ENCODE measurements around the gene ECE1.

GRCh38 chr1:21212126-21212525 is 78.1 kb downstream of the ECE1 start:
- TF ChIP-seq ZNF584 (CRISPR knock-in tag; IDR thresholded peaks at IDR 0.05; ENCODE audit: low read depth) (no peak), NR1H2 (CRISPR knock-in tag; IDR thresholded peaks at IDR 0.05) (no peak), FOXM1 (IDR thresholded peaks at IDR 0.05; ENCODE audit: low read depth) (no peak), FOXM1 (CRISPR knock-in tag; IDR thresholded peaks at IDR 0.05; ENCODE audit: low read depth) (no peak), CTCF (IDR thresholded peaks at IDR 0.05 in 2 of 3, conservative IDR thresholded peaks at IDR 0.05 in 1 of 3; ENCODE audit: insufficient read depth in 2 of 3, low read depth in 1 of 3, low read length in 3 of 3) (no peak), PML (IDR thresholded peaks at IDR 0.05; ENCODE audit: low read length) (no peak), CBX5 (IDR thresholded peaks at IDR 0.05; ENCODE audit: borderline replicate concordance, low read depth) (no peak), HNRNPL (IDR thresholded peaks at IDR 0.05; ENCODE audit: low read depth, low read length) (no peak), USF1 (CRISPR knock-in tag; IDR thresholded peaks at IDR 0.05) (no peak), ZBTB26 (CRISPR knock-in tag; IDR thresholded peaks at IDR 0.05) (no peak), ZNF512 (tag; IDR thresholded peaks at IDR 0.05) (no peak), ESRRA (IDR thresholded peaks at IDR 0.05; ENCODE audit: borderline replicate concordance, low read depth) (no peak), NFIC (IDR thresholded peaks at IDR 0.05) (no peak), PRMT5 (CRISPR knock-in tag; IDR thresholded peaks at IDR 0.05) (no peak)
